Thoracic aorta (tissue), 2 donors: Measurements from ENCODE around the gene TMEM30A. TPM values are rescaled to one million over a fixed set of nuclear protein-coding genes. Genes with fewer than 3 reads are reported as not detected.

Experiments used
- ATAC-seq: fragments of 150-250 bp; one replicate; pipeline ENCODE4 v1.8.0; 2017; ENCODE audit warnings: low read depth; ENCODE audit not compliant: insufficient number of reproducible peaks, low FRiP score
- DNase-seq: peaks from one replicate; pipeline ENCODE4 v3.0.0-alpha.2; 2020; ENCODE audit warnings: low spot score
- H3K27ac ChIP-seq, 2 donors: fragments of 200-600 bp; sonication (generic); 1 replicate in 1 of 2; 2 replicates in 1 of 2; pipeline ENCODE4 v1.5.1; 2016; ENCODE audit warnings: mild to moderate bottlenecking in 2 of 2, moderate library complexity in 2 of 2
- H3K27me3 ChIP-seq: fragments of 200-600 bp; sonication (generic); replicated peaks from 2 replicates; pipeline ENCODE4 v1.6.0; 2016; ENCODE audit warnings: mild to moderate bottlenecking; ENCODE audit not compliant: insufficient read depth
- H3K36me3 ChIP-seq: fragments of 200-600 bp; sonication (generic); one replicate; pipeline ENCODE4 v1.5.1; 2016
- H3K4me1 ChIP-seq, 2 donors: fragments of 200-600 bp; sonication (generic); 1 replicate in 1 of 2; 2 replicates in 1 of 2; pipeline versions ENCODE4 v1.5.1 to v1.6.0; 2016; ENCODE audit warnings: low read depth in 2 of 2, mild to moderate bottlenecking in 1 of 2; ENCODE audit not compliant: control insufficient read depth in 1 of 2
- H3K4me3 ChIP-seq: fragments of 200-600 bp; sonication (generic); 2 replicates; pipeline ENCODE4 v1.5.1; 2016; ENCODE audit warnings: mild to moderate bottlenecking
- H3K9me3 ChIP-seq: fragments of 200-600 bp; sonication (generic); 2 replicates; pipeline ENCODE4 v1.5.1; 2016
- total RNA-seq, 2 donors: library from RNA; depleted of rRNA; stranded (reverse); fragments of >200 nt; gene quantifications; one replicate each; pipeline versions ENCODE4 v1.1.0 to v1.2.3, GENCODE V29; 2016
- TF ChIP-seq, protein P1 (sequence below): fragments of 200-600 bp; sonication (generic); IDR thresholded peaks from one replicate; pipeline ENCODE4 v1.5.1; 2019; ENCODE audit warnings: antibody characterized with exemption

TMEM30A gene
- total RNA-seq, 2 donors from 2014 or later, result 112 to 123 TPM

DNA sequence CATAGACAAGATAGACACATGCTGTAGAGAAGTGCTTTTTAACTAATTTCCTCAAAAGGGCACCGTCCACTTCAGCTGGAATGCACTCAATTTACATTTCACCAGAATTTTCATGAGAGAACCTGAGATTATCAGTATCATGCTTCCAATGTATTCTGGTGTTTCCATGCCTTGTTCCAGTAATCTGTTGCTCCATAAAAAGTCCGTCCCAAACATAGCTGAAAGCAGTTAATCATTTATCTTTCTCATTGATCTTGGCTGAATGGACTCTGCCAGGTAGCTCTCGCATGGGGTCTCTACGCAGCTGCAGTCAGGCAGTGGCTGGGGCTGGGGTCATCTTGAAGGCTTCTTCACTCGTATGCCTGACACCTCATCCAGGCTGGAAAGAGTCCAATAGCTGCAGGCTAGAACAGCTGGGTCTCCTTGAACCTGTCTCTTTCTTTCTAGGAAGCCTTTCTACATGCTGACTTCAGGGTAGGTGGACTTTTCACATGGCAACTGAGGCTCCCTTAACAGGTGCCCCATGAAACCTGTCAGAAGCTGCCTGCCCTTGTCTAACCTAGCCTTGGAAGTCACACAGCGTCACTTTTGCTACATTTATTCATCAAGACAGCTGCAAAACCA lies 60.2 kb downstream of the TMEM30A start:
- H3K27ac ChIP-seq, result no peak overlapping the region
- no peak for DNase-seq
- H3K36me3 ChIP-seq, result no peaks in the 10 kb centered on the region
- peaks cover 4 to 16% of the 10 kb centered on the region in 2 donors for H3K4me1 ChIP-seq
- TF ChIP-seq, protein P1, sequence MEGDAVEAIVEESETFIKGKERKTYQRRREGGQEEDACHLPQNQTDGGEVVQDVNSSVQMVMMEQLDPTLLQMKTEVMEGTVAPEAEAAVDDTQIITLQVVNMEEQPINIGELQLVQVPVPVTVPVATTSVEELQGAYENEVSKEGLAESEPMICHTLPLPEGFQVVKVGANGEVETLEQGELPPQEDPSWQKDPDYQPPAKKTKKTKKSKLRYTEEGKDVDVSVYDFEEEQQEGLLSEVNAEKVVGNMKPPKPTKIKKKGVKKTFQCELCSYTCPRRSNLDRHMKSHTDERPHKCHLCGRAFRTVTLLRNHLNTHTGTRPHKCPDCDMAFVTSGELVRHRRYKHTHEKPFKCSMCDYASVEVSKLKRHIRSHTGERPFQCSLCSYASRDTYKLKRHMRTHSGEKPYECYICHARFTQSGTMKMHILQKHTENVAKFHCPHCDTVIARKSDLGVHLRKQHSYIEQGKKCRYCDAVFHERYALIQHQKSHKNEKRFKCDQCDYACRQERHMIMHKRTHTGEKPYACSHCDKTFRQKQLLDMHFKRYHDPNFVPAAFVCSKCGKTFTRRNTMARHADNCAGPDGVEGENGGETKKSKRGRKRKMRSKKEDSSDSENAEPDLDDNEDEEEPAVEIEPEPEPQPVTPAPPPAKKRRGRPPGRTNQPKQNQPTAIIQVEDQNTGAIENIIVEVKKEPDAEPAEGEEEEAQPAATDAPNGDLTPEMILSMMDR, result no peak
- H3K27me3 ChIP-seq, result no peaks in the 10 kb centered on the region
- H3K4me3 ChIP-seq, result no peak overlapping the region
- no peaks in the 10 kb centered on the region for H3K9me3 ChIP-seq
- ATAC-seq, result no peak

DNA sequence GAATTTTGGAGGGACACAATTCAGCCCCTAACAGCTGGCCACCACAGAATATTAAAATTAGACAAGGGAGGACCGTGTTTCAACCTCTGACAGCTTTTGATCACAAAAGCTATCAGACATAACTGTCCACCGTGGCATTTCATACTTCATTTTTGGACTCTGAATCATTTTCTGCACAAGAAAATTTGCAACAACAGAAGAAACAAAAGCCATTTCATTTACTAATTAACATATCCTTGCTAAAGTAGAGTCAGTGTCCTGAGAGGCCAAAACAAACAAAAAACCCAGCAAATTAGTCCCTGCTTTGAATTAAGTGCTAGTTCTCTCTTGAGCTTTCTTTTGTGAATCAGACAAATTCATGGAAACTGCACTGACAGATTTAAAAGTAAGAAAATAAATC lies 61.2 kb downstream of the TMEM30A start:
- Histone ChIP-seq H3K9me3 (no peaks in the 10 kb centered on the region), H3K4me1 (peaks cover 4 to 16% of the 10 kb centered on the region in 2 donors), H3K27ac (no peak overlapping the region), H3K27me3 (no peaks in the 10 kb centered on the region), H3K4me3 (no peak overlapping the region), H3K36me3 (no peaks in the 10 kb centered on the region)
- ATAC-seq, result no peak
- DNase-seq, result no peak
- TF ChIP-seq, protein P1, result no peak

DNA sequence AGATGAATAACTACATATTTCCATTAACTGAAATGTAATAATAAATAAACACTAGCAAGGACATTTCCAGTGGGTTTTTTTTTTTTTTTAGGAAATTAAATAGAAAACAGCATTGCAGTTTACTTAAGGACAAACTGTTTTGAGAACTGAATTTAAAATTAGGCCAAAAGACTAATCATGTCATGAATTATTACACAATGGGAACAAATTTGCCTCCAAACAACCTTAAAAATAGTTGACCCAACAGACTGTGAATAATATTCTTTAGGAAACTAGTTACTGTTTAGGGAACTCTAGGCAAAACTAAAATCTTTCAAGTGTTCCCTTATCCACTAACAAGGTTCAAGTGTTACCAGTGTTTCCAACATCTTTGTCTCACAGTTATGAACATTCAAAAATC lies 62.3 kb downstream of the TMEM30A start:
- H3K4me3 ChIP-seq, result no peak overlapping the region
- ATAC-seq, result no peak
- peak overlapping the region in 1 of 2 donors; percentile 22 for H3K27ac ChIP-seq
- H3K27me3 ChIP-seq, result no peaks in the 10 kb centered on the region
- DNase-seq, result no peak
- peaks cover 4 to 16% of the 10 kb centered on the region in 2 donors for H3K4me1 ChIP-seq
- H3K9me3 ChIP-seq, result no peaks in the 10 kb centered on the region
- no peaks in the 10 kb centered on the region for H3K36me3 ChIP-seq
- TF ChIP-seq, protein P1, result no peak

DNA sequence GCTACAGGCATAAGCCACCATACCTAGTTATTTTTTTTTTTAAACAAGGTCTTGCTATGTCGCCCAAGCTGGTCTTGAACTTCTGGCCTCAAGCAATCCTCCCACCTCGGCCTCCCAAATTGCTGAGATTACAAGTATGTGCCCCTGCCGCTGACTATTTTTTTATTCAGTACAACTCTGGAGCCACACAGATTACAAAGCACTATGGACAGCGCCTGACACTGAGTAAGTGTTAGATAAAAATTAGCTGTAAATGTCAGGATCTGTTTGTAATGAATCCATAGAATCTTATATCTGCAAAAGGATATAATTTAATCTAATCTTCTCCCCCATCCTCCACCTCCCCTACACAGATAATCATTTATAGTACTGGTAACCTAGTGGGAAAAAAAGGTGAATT lies 63.5 kb downstream of the TMEM30A start:
- TF ChIP-seq, protein P1, result no peak
- DNase-seq (no peak), ATAC-seq (no peak)
- Histone ChIP-seq H3K27ac (no peak overlapping the region), H3K4me3 (no peak overlapping the region), H3K27me3 (no peaks in the 10 kb centered on the region), H3K36me3 (no peaks in the 10 kb centered on the region), H3K4me1 (peaks cover 4 to 16% of the 10 kb centered on the region in 2 donors), H3K9me3 (no peaks in the 10 kb centered on the region)

DNA sequence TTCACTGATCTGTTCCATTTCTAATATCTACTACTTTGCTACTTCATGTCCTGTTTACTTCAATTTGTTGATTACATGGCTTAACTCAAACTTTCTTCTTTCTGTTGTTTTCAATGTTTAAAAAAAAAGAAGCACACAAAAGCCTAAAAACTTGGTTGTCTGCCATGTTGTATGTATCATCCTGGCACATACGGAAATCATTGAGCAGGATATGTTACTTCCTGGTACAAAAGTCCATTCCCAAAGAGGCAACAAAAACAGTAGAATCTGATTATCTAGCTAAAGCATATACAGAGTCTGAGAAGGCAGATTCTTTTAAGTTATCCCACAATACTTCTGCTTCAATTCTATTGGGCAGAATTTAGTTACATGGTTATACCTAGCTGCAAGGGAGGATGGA lies 64.2 kb downstream of the TMEM30A start:
- H3K9me3 ChIP-seq, result no peaks in the 10 kb centered on the region
- no peak overlapping the region for H3K4me3 ChIP-seq
- no peak for ATAC-seq
- no peaks in the 10 kb centered on the region for H3K36me3 ChIP-seq
- DNase-seq, result no peak
- TF ChIP-seq, protein P1, result no peak
- H3K27ac ChIP-seq, result no peak overlapping the region
- H3K27me3 ChIP-seq, result no peaks in the 10 kb centered on the region
- peaks cover 4 to 16% of the 10 kb centered on the region in 2 donors for H3K4me1 ChIP-seq
